Esophagus squamous epithelium (tissue), 4 donors: ENCODE results near the gene CD248.

Source experiments
- POLR2A ChIP-seq, 4 donors: fragments of 450-650 bp; IDR thresholded peaks; one replicate each; pipeline ENCODE4 v1.6.1; 2017; ENCODE audit warnings: antibody characterized with exemption in 4 of 4, mild to moderate bottlenecking in 4 of 4, moderate library complexity in 3 of 4
- TF ChIP-seq, protein P1 (sequence below), 6 experiments: fragments of 450-650 bp in 4 of 6; fragments of 200-600 bp in 2 of 6; sonication (generic) in 2 of 6; IDR thresholded peaks; one replicate each; pipeline ENCODE4 v1.5.1; 2016 to 2019; ENCODE audit warnings: antibody characterized with exemption in 6 of 6, mild to moderate bottlenecking in 4 of 6, moderate library complexity in 4 of 6

DNA sequence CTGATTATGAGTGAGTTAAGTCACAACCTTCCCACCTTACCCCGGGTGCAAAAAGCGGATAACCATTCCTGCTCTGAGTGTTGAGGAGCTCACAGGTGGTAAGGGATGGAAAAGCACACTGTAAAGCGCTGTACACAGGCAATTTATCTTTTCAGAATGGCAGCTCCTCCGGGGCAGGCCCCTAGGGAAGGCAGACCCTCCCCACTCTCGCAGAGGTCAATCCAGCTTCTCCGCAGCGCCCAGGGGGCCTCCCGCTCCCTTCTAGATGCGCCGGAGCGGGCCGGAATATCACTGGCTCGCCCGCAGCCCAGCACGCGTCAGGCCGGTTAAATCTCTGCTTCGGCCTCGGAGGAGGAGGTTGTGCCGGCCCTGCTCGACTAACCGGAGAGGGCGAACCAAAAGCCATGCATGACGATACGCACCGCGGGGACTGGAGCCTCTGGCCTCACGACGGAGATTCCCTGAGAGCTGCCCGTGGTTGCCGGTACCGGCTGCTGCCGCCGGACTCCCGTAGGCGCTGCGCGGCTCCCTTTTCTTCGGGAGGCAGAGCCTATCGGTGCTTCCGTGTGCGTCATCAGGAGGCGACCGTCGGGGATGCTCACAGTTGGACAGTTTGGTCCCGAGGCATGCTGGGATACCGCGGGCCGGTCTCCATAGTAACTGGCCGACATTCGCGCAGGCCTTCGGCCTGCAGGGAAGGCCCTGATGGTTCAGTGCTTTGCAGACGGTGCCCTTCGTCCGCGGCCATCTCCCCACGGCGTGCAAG lies 27.9 kb upstream of the CD248 start, which contains the start of gene BRMS1:
- TF ChIP-seq, protein P1, sequence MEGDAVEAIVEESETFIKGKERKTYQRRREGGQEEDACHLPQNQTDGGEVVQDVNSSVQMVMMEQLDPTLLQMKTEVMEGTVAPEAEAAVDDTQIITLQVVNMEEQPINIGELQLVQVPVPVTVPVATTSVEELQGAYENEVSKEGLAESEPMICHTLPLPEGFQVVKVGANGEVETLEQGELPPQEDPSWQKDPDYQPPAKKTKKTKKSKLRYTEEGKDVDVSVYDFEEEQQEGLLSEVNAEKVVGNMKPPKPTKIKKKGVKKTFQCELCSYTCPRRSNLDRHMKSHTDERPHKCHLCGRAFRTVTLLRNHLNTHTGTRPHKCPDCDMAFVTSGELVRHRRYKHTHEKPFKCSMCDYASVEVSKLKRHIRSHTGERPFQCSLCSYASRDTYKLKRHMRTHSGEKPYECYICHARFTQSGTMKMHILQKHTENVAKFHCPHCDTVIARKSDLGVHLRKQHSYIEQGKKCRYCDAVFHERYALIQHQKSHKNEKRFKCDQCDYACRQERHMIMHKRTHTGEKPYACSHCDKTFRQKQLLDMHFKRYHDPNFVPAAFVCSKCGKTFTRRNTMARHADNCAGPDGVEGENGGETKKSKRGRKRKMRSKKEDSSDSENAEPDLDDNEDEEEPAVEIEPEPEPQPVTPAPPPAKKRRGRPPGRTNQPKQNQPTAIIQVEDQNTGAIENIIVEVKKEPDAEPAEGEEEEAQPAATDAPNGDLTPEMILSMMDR (IDR thresholded peaks at IDR 0.05), result peak in 4 of 6 experiments; percentile 26 to 64 (median 37)
- peak in 3 of 4 donors; percentile 84 to 86 (median 86) for TF ChIP-seq POLR2A (IDR thresholded peaks at IDR 0.05)
